HEK293 (cell line): Measurements from ENCODE around the gene CCDC170.
A peak's percentile ranks its signal among the peaks of the same experiment; 100 is the strongest.

ENCODE experiments used
- CTCF ChIA-PET: fragments of 350-600 bp; formaldehyde crosslinking; extraction: SDS; loops from one replicate; lab custom pipeline; 2021; ENCODE audit warnings: antibody characterized with exemption; lab: Yijun Ruan, JAX
- POLR2A ChIA-PET: fragments of 300-600 bp; formaldehyde crosslinking; extraction: SDS; loops from one replicate; lab custom pipeline; 2020; ENCODE audit warnings: antibody characterized with exemption, inconsistent platforms; lab: Yijun Ruan, JAX
- H3K27ac ChIP-seq: fragments of 200-500 bp; sonication (Bioruptor generic); 2 replicates; pipeline ENCODE4 v1.5.1; 2014; ENCODE audit warnings: low read depth, low read length, control low read depth, inconsistent platforms; ENCODE audit errors: extremely low read depth
- H3K36me3 ChIP-seq, 2 experiments: fragments of 200-500 bp in 1 of 2; sonication (Bioruptor generic) in 1 of 2; 1 replicate in 1 of 2; 2 replicates in 1 of 2; pipeline ENCODE4 v1.5.1; 2014 to 2017; ENCODE audit warnings: inconsistent platforms in 2 of 2, low read length in 2 of 2; ENCODE audit not compliant: control insufficient read depth in 2 of 2, insufficient read depth in 1 of 2
- H3K4me1 ChIP-seq: fragments of 200-500 bp; sonication (Bioruptor generic); 2 replicates; pipeline ENCODE4 v1.5.1; 2014; ENCODE audit warnings: mild to moderate bottlenecking, low read length, inconsistent platforms; ENCODE audit not compliant: control insufficient read depth, insufficient read depth
- H3K4me3 ChIP-seq: 2 replicates; pipeline ENCODE4 v1.5.1; 2011; ENCODE audit warnings: low read depth, mild to moderate bottlenecking, control low read depth, low read length, moderate library complexity
- H3K9me3 ChIP-seq: fragments of 200-500 bp; sonication (Bioruptor generic); 2 replicates; pipeline ENCODE4 v1.5.1; 2014; ENCODE audit warnings: low read depth, low read length, inconsistent platforms; ENCODE audit not compliant: control insufficient read depth, insufficient read depth
- BCL6B ChIP-seq: fragments of 450-650 bp; formaldehyde crosslinking; IDR thresholded peaks from 2 replicates; pipeline ENCODE4 v1.5.1; 2017; ENCODE audit warnings: missing biosample characterization, missing genetic modification characterization
- FEZF1 ChIP-seq: fragments of 450-650 bp; formaldehyde crosslinking; IDR thresholded peaks from 2 replicates; pipeline ENCODE4 v1.5.1; 2016; ENCODE audit warnings: missing biosample characterization, missing genetic modification characterization
- KLF16 ChIP-seq: fragments of 450-650 bp; formaldehyde crosslinking; IDR thresholded peaks from 2 replicates; pipeline ENCODE4 v1.5.1; 2017; ENCODE audit warnings: missing biosample characterization, missing genetic modification characterization
- KLF8 ChIP-seq: fragments of 450-650 bp; formaldehyde crosslinking; IDR thresholded peaks from 2 replicates; pipeline ENCODE4 v1.5.1; 2016; ENCODE audit warnings: missing biosample characterization, missing genetic modification characterization
- PATZ1 ChIP-seq: fragments of 450-650 bp; formaldehyde crosslinking; IDR thresholded peaks from 2 replicates; pipeline ENCODE4 v1.5.1; 2016; ENCODE audit warnings: missing biosample characterization, missing genetic modification characterization
- SCRT2 ChIP-seq: fragments of 450-650 bp; formaldehyde crosslinking; IDR thresholded peaks from 2 replicates; pipeline ENCODE4 v1.5.1; 2016; ENCODE audit warnings: missing biosample characterization, missing genetic modification characterization
- SP3 ChIP-seq: fragments of 450-650 bp; formaldehyde crosslinking; IDR thresholded peaks from 2 replicates; pipeline ENCODE4 v1.5.1; 2016; ENCODE audit warnings: missing biosample characterization, missing genetic modification characterization
- ZBTB8A ChIP-seq: fragments of 450-650 bp; formaldehyde crosslinking; IDR thresholded peaks from 2 replicates; pipeline ENCODE4 v1.5.1; 2016; ENCODE audit warnings: missing biosample characterization, missing genetic modification characterization
- ZFP41 ChIP-seq: fragments of 450-650 bp; formaldehyde crosslinking; IDR thresholded peaks from 2 replicates; pipeline ENCODE4 v1.5.1; 2016; ENCODE audit warnings: missing biosample characterization, missing genetic modification characterization, borderline replicate concordance
- ZNF157 ChIP-seq: fragments of 450-650 bp; formaldehyde crosslinking; IDR thresholded peaks from 2 replicates; pipeline ENCODE4 v1.5.1; 2016; ENCODE audit warnings: missing biosample characterization, missing genetic modification characterization
- ZNF202 ChIP-seq: fragments of 450-650 bp; formaldehyde crosslinking; IDR thresholded peaks from 2 replicates; pipeline ENCODE4 v1.5.1; 2016; ENCODE audit warnings: missing biosample characterization, missing genetic modification characterization, borderline replicate concordance
- ZNF214 ChIP-seq: fragments of 450-650 bp; formaldehyde crosslinking; IDR thresholded peaks from 2 replicates; pipeline ENCODE4 v1.5.1; 2017; ENCODE audit warnings: missing biosample characterization, mild to moderate bottlenecking, missing genetic modification characterization, borderline replicate concordance
- ZNF221 ChIP-seq: fragments of 450-650 bp; formaldehyde crosslinking; IDR thresholded peaks from 2 replicates; pipeline ENCODE4 v1.5.1; 2017; ENCODE audit warnings: missing biosample characterization, missing genetic modification characterization, borderline replicate concordance
- ZNF239 ChIP-seq: fragments of 450-650 bp; formaldehyde crosslinking; IDR thresholded peaks from 2 replicates; pipeline ENCODE4 v1.5.1; 2016; ENCODE audit warnings: missing biosample characterization, missing genetic modification characterization
- ZNF26 ChIP-seq: fragments of 450-650 bp; formaldehyde crosslinking; IDR thresholded peaks from 2 replicates; pipeline ENCODE4 v1.5.1; 2016; ENCODE audit warnings: missing biosample characterization, missing genetic modification characterization
- ZNF292 ChIP-seq: fragments of 450-650 bp; formaldehyde crosslinking; IDR thresholded peaks from 2 replicates; pipeline ENCODE4 v1.5.1; 2016; ENCODE audit warnings: low read depth, missing biosample characterization, missing genetic modification characterization, borderline replicate concordance
- ZNF302 ChIP-seq: fragments of 450-650 bp; formaldehyde crosslinking; IDR thresholded peaks from 2 replicates; pipeline ENCODE4 v1.5.1; 2016; ENCODE audit warnings: missing biosample characterization, missing genetic modification characterization, low read depth
- ZNF362 ChIP-seq: fragments of 450-650 bp; formaldehyde crosslinking; IDR thresholded peaks from 2 replicates; pipeline ENCODE4 v1.5.1; 2016; ENCODE audit warnings: missing biosample characterization, missing genetic modification characterization
- ZNF423 ChIP-seq: fragments of 450-650 bp; formaldehyde crosslinking; IDR thresholded peaks from 2 replicates; pipeline ENCODE4 v1.5.1; 2016; ENCODE audit warnings: missing biosample characterization, missing genetic modification characterization
- ZNF48 ChIP-seq: fragments of 450-650 bp; formaldehyde crosslinking; IDR thresholded peaks from 2 replicates; pipeline ENCODE4 v1.5.1; 2016; ENCODE audit warnings: missing biosample characterization, missing genetic modification characterization
- ZNF549 ChIP-seq: fragments of 450-650 bp; IDR thresholded peaks from 2 replicates; pipeline ENCODE4 v1.5.1; 2018; ENCODE audit warnings: missing biosample characterization, missing genetic modification characterization, mild to moderate bottlenecking, inconsistent platforms, moderate library complexity
- ZNF555 ChIP-seq: fragments of 450-650 bp; formaldehyde crosslinking; conservative IDR thresholded peaks from 2 replicates; pipeline ENCODE4 v1.5.1; 2017; ENCODE audit warnings: missing biosample characterization, mild to moderate bottlenecking, missing genetic modification characterization, inconsistent platforms
- ZNF623 ChIP-seq: fragments of 450-650 bp; formaldehyde crosslinking; IDR thresholded peaks from 2 replicates; pipeline ENCODE4 v1.5.1; 2016; ENCODE audit warnings: missing biosample characterization, missing genetic modification characterization
- ZNF645 ChIP-seq: fragments of 450-650 bp; formaldehyde crosslinking; IDR thresholded peaks from 2 replicates; pipeline ENCODE4; 2016; ENCODE audit warnings: missing biosample characterization, missing genetic modification characterization
- ZNF654 ChIP-seq: fragments of 450-650 bp; formaldehyde crosslinking; IDR thresholded peaks from 2 replicates; pipeline ENCODE4 v1.5.1; 2016; ENCODE audit warnings: low read depth, missing biosample characterization, missing genetic modification characterization
- ZNF660 ChIP-seq: fragments of 450-650 bp; IDR thresholded peaks from 2 replicates; pipeline ENCODE4 v1.5.1; 2018; ENCODE audit warnings: missing biosample characterization, mild to moderate bottlenecking, missing genetic modification characterization
- ZNF664 ChIP-seq: fragments of 450-650 bp; formaldehyde crosslinking; IDR thresholded peaks from 2 replicates; pipeline ENCODE4 v1.5.1; 2016; ENCODE audit warnings: missing biosample characterization, missing genetic modification characterization
- ZNF670 ChIP-seq: fragments of 450-650 bp; formaldehyde crosslinking; IDR thresholded peaks from 2 replicates; pipeline ENCODE4 v1.5.1; 2016; ENCODE audit warnings: missing biosample characterization, missing genetic modification characterization, low read depth
- ZNF792 ChIP-seq: fragments of 450-650 bp; formaldehyde crosslinking; IDR thresholded peaks from 2 replicates; pipeline ENCODE4 v1.5.1; 2016; ENCODE audit warnings: missing biosample characterization, missing genetic modification characterization
- ZNF843 ChIP-seq: fragments of 450-650 bp; formaldehyde crosslinking; IDR thresholded peaks from 2 replicates; pipeline ENCODE4 v1.5.1; 2016; ENCODE audit warnings: missing biosample characterization, missing genetic modification characterization
- ZSCAN30 ChIP-seq: fragments of 450-650 bp; IDR thresholded peaks from 2 replicates; pipeline ENCODE4 v1.5.1; 2018; ENCODE audit warnings: missing biosample characterization, mild to moderate bottlenecking, missing genetic modification characterization, moderate library complexity

Gene CCDC170

GRCh38 chr6:151475653-151476523 lies 17.9 kb upstream of the CCDC170 start:
- H3K9me3 ChIP-seq, result no peaks in the 10 kb centered on the region
- ChIA-PET POLR2A (interaction anchor here (0.7 kb wide), 1 partner anchor 190 kb away, joined by 3 read pairs; no protein-coding TSS in a partner anchor), CTCF (interaction anchor here (0.5 to 2.6 kb wide), 20 partner anchors 10 to 590 kb away, joined by 3 to 16 read pairs (median 4); partner anchors contain the start of gene RMND1)
- no peaks in the 10 kb centered on the region for H3K36me3 ChIP-seq
- H3K4me1 ChIP-seq, result no peaks in the 10 kb centered on the region
- no peak overlapping the region for H3K4me3 ChIP-seq
- H3K27ac ChIP-seq, result no peak overlapping the region
- TF ChIP-seq ZNF660 (tag by site-specific recombination) (0 out of 2 replicates have a peak, but pooled peaks have one; percentile 29), BCL6B (no peak), ZNF48 (tag by site-specific recombination) (no peak), ZNF26 (tag by site-specific recombination) (no peak), ZNF292 (tag by site-specific recombination) (no peak), ZNF645 (tag by site-specific recombination) (no peak), ZNF549 (tag by site-specific recombination) (no peak), ZNF664 (tag by site-specific recombination) (peak; percentile 94), ZBTB8A (tag by site-specific recombination) (no peak), ZNF555 (no peak), ZNF670 (no peak), ZNF423 (tag by site-specific recombination) (no peak), ZNF654 (peak; percentile 71), SCRT2 (no peak; the same call in 1 of the 2 replicates), SP3 (0 out of 2 replicates have a peak, but pooled peaks have one; percentile 20), ZNF202 (tag by site-specific recombination) (no peak), ZSCAN30 (0 out of 2 replicates have a peak, but pooled peaks have one; percentile 18), ZNF362 (peak; percentile 88), ZNF792 (tag by site-specific recombination) (no peak), ZNF623 (no peak), ZNF221 (no peak), ZNF843 (tag by site-specific recombination) (no peak), ZFP41 (no peak), ZNF239 (no peak), PATZ1 (no peak), ZNF214 (tag by site-specific recombination) (no peak), ZNF157 (tag by site-specific recombination) (no peak), ZNF302 (no peak), FEZF1 (tag by site-specific recombination) (no peak), KLF16 (tag by site-specific recombination) (no peak), KLF8 (tag by site-specific recombination) (no peak)
